ENCODE measurements around the gene KRTAP5-8.
A peak's percentile ranks its signal among the peaks of the same experiment; 100 is the strongest.

The KRTAP5-8 gene

DNA sequence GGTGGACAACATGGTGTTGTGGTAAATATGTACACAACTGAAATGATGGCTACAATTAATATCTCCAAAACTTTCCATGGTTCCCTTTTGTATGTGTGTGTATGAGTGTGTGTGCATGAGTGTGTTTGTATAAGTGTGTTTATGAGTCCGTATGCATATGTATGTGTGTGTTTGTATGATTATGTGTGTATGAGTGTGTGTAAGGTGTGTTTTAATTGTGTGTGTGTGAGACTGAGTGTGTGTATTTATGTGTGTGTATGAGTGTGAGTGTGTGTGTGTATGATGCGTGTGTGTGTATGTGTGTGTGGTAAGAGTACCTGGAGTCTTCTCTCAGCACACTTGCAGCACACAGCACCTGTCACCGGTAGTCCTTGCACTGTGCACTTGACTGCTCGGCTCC, 18.2 kb downstream of the KRTAP5-8 start:
- no peak for DNase-seq (ENCODE audit: extremely low spot score)
- TF ChIP-seq CTCF (IDR thresholded peaks at IDR 0.05; ENCODE audit: control extremely low read depth, extremely low read depth, low read depth, missing control alignments): no peak
- POLR2A ChIA-PET: no interaction called here
- CTCF ChIA-PET: interaction anchor here (1.4 kb wide), 1 partner anchor 10 kb away, joined by 4 read pairs; no protein-coding TSS in a partner anchor

DNA sequence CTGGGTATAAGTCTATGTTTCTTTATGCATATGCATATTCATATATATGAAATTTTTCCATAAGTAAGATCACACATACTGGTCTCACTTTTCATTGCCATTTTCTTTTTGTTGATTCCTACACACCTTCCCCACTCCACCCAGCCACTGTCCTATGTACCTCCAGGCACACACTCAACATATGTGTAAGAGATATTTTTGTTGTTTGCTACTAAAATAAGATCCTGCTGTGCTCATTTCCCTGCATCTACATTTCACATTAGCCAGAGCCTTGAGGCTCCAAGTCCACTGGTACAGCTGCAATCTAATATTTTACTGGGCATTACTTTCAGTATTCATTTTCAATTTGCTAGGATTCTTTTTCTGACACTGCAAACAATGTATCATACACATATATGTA, 19.4 kb downstream of the KRTAP5-8 start:
- no peak for DNase-seq (ENCODE audit: extremely low spot score)
- POLR2A ChIA-PET: no interaction called here
- no peak for TF ChIP-seq CTCF (IDR thresholded peaks at IDR 0.05; ENCODE audit: control extremely low read depth, extremely low read depth, low read depth, missing control alignments)
- CTCF ChIA-PET: interaction anchor here (1.4 kb wide), 1 partner anchor 11 kb away, joined by 4 read pairs; no protein-coding TSS in a partner anchor

DNA sequence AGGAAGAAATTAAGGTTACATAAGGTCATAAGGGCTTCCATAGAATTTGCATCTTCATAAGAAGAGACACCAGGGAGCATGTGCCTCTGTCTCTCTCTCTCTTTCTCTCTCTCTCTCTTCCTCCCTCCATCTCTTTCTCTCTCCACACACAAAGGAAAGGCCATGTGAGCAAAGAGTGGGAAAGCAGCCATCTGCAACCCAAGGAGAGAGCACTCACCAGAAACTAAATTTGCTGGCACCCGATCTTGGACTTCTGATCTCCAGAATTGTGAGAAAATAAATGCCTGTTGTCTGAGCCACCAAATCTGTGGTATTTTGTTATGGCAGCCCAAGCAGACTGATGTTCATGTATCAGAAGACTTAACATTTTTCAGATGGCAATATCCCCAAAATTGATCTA, 21.2 kb downstream of the KRTAP5-8 start:
- TF ChIP-seq CTCF (IDR thresholded peaks at IDR 0.05; ENCODE audit: control extremely low read depth, extremely low read depth, low read depth, missing control alignments): no peak
- ChIA-PET CTCF (interaction anchor here (1.0 kb wide), 1 partner anchor 21 kb away, joined by 4 read pairs; no protein-coding TSS in a partner anchor), POLR2A (no interaction called here)
- DNase-seq (ENCODE audit: extremely low spot score): no peak

DNA sequence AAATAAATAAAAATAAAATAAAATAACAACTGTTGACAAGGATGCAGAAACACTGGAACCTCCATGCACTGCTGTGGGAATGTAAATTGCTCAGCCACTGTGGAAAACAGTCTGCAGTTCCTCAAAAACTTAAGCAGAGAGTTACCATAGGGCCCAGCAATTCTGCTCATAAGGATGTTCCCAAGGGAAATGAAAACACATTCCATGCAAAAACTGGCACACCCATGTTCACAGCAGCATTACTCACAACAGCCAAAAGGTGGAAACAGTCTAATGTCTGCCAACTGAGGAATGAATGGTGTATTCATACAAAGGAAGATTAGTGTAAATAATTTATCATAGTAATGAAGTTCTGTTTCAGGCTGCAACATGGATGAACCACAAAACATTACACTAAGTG, 24.3 kb downstream of the KRTAP5-8 start:
- TF ChIP-seq CTCF (IDR thresholded peaks at IDR 0.05; ENCODE audit: control extremely low read depth, extremely low read depth, low read depth, missing control alignments): no peak
- ChIA-PET POLR2A (no interaction called here), CTCF (interaction anchor here (2.5 kb wide), 1 partner anchor 13 kb away, joined by 18 read pairs; the partner anchor contains the start of gene KRTAP5-9)
- no peak for DNase-seq (ENCODE audit: extremely low spot score)

DNA sequence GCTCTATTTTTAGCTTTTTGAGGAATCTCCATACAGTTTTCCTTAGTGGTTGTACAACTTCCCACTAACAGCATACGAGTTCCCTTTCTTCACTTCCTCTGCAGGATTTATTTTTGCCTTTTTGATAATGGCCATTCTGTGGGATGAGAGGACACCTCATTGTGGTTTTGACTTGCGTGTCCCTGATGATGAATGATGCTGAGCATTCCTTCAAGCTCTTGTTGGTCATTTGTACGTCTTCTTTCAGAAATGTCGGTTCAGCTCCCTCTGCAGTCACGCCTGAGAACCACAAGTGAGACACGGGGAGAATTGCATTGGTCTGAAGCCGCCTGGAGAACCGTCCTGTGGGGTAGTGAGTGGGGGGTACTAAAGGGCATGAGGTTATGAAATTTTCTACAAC, 25.6 kb downstream of the KRTAP5-8 start:
- DNase-seq (ENCODE audit: extremely low spot score): peak; percentile 72
- POLR2A ChIA-PET: no interaction called here
- CTCF ChIA-PET: interaction anchor here (0.7 to 2.5 kb wide), 22 partner anchors 9 to 747 kb away, joined by 3 to 18 read pairs (median 4); partner anchors contain the start of genes KRTAP5-9 and NADSYN1
- TF ChIP-seq CTCF (IDR thresholded peaks at IDR 0.05; ENCODE audit: control extremely low read depth, extremely low read depth, low read depth, missing control alignments): peak; percentile 73

DNA sequence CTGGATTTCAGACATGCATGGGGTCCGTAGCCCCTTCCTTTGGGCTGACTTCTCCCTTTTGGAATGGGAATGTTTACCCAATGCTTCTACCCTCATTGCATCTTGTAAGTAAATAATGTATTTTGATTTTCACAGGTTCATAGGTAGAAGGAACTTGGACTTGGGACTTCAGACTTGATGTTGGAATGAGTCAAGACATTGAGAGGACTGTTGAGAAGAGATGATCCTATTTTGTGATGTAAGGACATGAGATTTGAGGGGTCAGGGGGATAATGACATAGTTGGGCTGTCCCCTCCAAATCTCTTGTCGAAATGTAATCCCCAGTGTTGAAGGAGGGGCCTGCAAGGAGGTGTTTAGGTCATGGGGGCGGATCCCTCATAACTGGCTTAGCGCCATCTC, 26.6 kb downstream of the KRTAP5-8 start:
- TF ChIP-seq CTCF (IDR thresholded peaks at IDR 0.05; ENCODE audit: control extremely low read depth, extremely low read depth, low read depth, missing control alignments): no peak
- POLR2A ChIA-PET: no interaction called here
- DNase-seq (ENCODE audit: extremely low spot score): no peak
- CTCF ChIA-PET: interaction anchor here (1.3 to 2.1 kb wide), 7 partner anchors 8 to 111 kb away, joined by 3 to 13 read pairs (median 6); partner anchors contain the start of gene NADSYN1

Data from GM10248 (cell line).